K562 (cell line): ENCODE results near the gene METAP1D. TPM values are rescaled to one million over a fixed set of nuclear protein-coding genes. Genes with fewer than 3 reads are reported as not detected.

Experiments used
- ATAC-seq: fragments of 200-7000 bp; cut with Tn5 transposase; 3 replicates; pipeline ENCODE4 v1.9.1; 2020; ENCODE audit warnings: moderate library complexity
- BruUV-seq: library from RNA; stranded (reverse); fragments of 400-500 nt; replicated peaks from 2 replicates; lab custom pipeline; 2021; lab: Mats Ljungman, UMichigan
- CTCF ChIA-PET: fragments of 300-600 bp; formaldehyde crosslinking; extraction: SDS; loops from one replicate; lab custom pipeline; 2021; ENCODE audit warnings: low intra/inter-chr PET ratio; lab: Yijun Ruan, JAX
- POLR2A ChIA-PET: fragments of 300-600, 350-650 bp; sonication (Branson Sonifier 250); formaldehyde crosslinking; extraction: SDS; loops from one replicate; lab custom pipeline; 2021; ENCODE audit warnings: antibody characterized with exemption, inconsistent platforms; lab: Yijun Ruan, JAX
- DNase-seq, 4 experiments: peaks; one replicate each; pipeline versions ENCODE4 v3.0.0 to v3.0.0-alpha.2; 2011 to 2018; ENCODE audit warnings: low spot score in 3 of 4, mixed read lengths in 3 of 4; ENCODE audit errors: extremely low read depth in 1 of 4
- FAIRE-seq: peaks from 2 replicates; lab custom pipeline; 2011; peaks lifted over from hg19 to GRCh38; lab: Jason Lieb, UNC
- H2AFZ ChIP-seq: 2 replicates; pipeline ENCODE4 v1.6.0; 2011; ENCODE audit warnings: low read depth, low read length, control low read depth, inconsistent platforms
- H3K27ac ChIP-seq: fragments of 200-600 bp; 3 replicates; pipeline ENCODE4 v1.8.0; 2011; ENCODE audit warnings: low read depth, mild to moderate bottlenecking, control low read depth, inconsistent platforms, low read length, moderate library complexity, mixed read lengths; ENCODE audit errors: extremely low read depth
- H3K27me3 ChIP-seq, 2 experiments: fragments of 300-600 bp in 1 of 2; 2 replicates in 1 of 2; 3 replicates in 1 of 2; pipeline versions ENCODE4 v1.6.0 to v1.8.0; 2011; ENCODE audit warnings: inconsistent platforms in 2 of 2, low read length in 2 of 2, mild to moderate bottlenecking in 1 of 2, mixed read lengths in 1 of 2, moderate library complexity in 1 of 2; ENCODE audit not compliant: control insufficient read depth in 2 of 2, insufficient read depth in 2 of 2
- H3K36me3 ChIP-seq: fragments of 300-600 bp; 3 replicates; pipeline ENCODE4 v1.8.0; 2011; ENCODE audit warnings: mild to moderate bottlenecking, low read length, inconsistent platforms; ENCODE audit not compliant: control insufficient read depth, insufficient read depth
- H3K4me1 ChIP-seq, 2 experiments: fragments of 200-600 bp in 1 of 2; replicated peaks in 1 of 2; 2 replicates in 1 of 2; 3 replicates in 1 of 2; pipeline versions ENCODE4 v1.5.1 to v1.8.0; 2011; ENCODE audit warnings: inconsistent platforms in 2 of 2, low read length in 2 of 2, mild to moderate bottlenecking in 1 of 2, mixed read lengths in 1 of 2, moderate library complexity in 1 of 2; ENCODE audit not compliant: control insufficient read depth in 2 of 2, insufficient read depth in 2 of 2
- H3K4me2 ChIP-seq: 2 replicates; pipeline ENCODE4 v1.6.1; 2011; ENCODE audit warnings: low read length, control low read depth, inconsistent platforms, mixed read lengths; ENCODE audit not compliant: insufficient read depth
- H3K4me3 ChIP-seq: fragments of 200-600 bp; sonication (generic), shearing (Covaris generic); 2 replicates; pipeline ENCODE4 v1.5.1; 2016; ENCODE audit warnings: control low read depth, inconsistent platforms
- H3K79me2 ChIP-seq: fragments of 200-600 bp; 3 replicates; pipeline ENCODE4 v1.8.0; 2011; ENCODE audit warnings: low read length, inconsistent platforms; ENCODE audit not compliant: control insufficient read depth, insufficient read depth
- H3K9ac ChIP-seq, 2 experiments: 2 replicates each; pipeline versions ENCODE4 v1.6.0 to v1.6.1; 2011; ENCODE audit warnings: low read depth in 2 of 2, low read length in 2 of 2, control low read depth in 1 of 2, inconsistent platforms in 1 of 2, mild to moderate bottlenecking in 1 of 2, mixed read lengths in 1 of 2; ENCODE audit not compliant: insufficient read depth in 1 of 2
- H3K9me1 ChIP-seq: one replicate; pipeline ENCODE4 v1.6.0; 2011; ENCODE audit warnings: inconsistent platforms, mild to moderate bottlenecking, low read length, moderate library complexity; ENCODE audit not compliant: control insufficient read depth, insufficient read depth
- H3K9me3 ChIP-seq: replicated peaks from 2 replicates; pipeline ENCODE4 v1.5.1; 2011; ENCODE audit warnings: low read depth, low read length, inconsistent platforms; ENCODE audit not compliant: control insufficient read depth, insufficient read depth
- H4K20me1 ChIP-seq: replicated peaks from 2 replicates; pipeline ENCODE4 v1.6.1; 2011; ENCODE audit warnings: low read length, inconsistent platforms, mixed read lengths; ENCODE audit not compliant: control insufficient read depth, insufficient read depth
- ETS1 ChIP-seq: conservative IDR thresholded peaks from 2 replicates; pipeline ENCODE4 v1.6.1; 2011; ENCODE audit warnings: low read depth, mild to moderate bottlenecking, low read length; ENCODE audit not compliant: control insufficient read depth
- EWSR1 ChIP-seq: fragments of 450-650 bp; IDR thresholded peaks from 2 replicates; pipeline ENCODE4 v1.6.1; 2018; ENCODE audit warnings: borderline replicate concordance, mild to moderate bottlenecking, low read depth, moderate library complexity; ENCODE audit not compliant: partially characterized antibody
- FOXJ2 ChIP-seq: fragments of 200-800 bp; sonication (Bioruptor generic); IDR thresholded peaks from 2 replicates; pipeline ENCODE4 v1.6.1; 2016; ENCODE audit warnings: missing genetic modification characterization, missing compliant biosample characterization
- HNRNPL ChIP-seq: fragments of 200-400 bp; formaldehyde crosslinking; IDR thresholded peaks from 2 replicates; pipeline ENCODE4 v1.6.1; 2017; ENCODE audit warnings: low read depth, mild to moderate bottlenecking, low read length
- NR1H2 ChIP-seq: sonication (generic); formaldehyde crosslinking; IDR thresholded peaks from 2 replicates; pipeline ENCODE4 v1.4.0; 2020; ENCODE audit warnings: mild to moderate bottlenecking, missing genetic modification reagents
- PATZ1 ChIP-seq: fragments of 250-450 bp; sonication (Bioruptor Pico); IDR thresholded peaks from 2 replicates; pipeline ENCODE4 v1.5.0; 2020; ENCODE audit warnings: mild to moderate bottlenecking, borderline replicate concordance
- POLR2G ChIP-seq: fragments of 200-400 bp; formaldehyde crosslinking; IDR thresholded peaks from 2 replicates; pipeline ENCODE4 v1.6.1; 2017; ENCODE audit warnings: low read depth, mild to moderate bottlenecking, antibody characterized with exemption, low read length, moderate library complexity
- RBFOX2 ChIP-seq: fragments of 200-400 bp; formaldehyde crosslinking; IDR thresholded peaks from 2 replicates; pipeline ENCODE4 v1.6.1; 2017; ENCODE audit warnings: low read depth, mild to moderate bottlenecking, low read length, moderate library complexity
- SLC30A9 ChIP-seq: fragments of 250-450 bp; sonication (Bioruptor Pico); IDR thresholded peaks from 2 replicates; pipeline ENCODE4 v1.8.0; 2022; ENCODE audit warnings: mild to moderate bottlenecking, moderate library complexity
- WGBS: fragments of 100-300 bp; shearing (Covaris generic); methylation state at CpG from one replicate; pipeline ENCODE4 v1.1.6; 2016; ENCODE audit warnings: low coverage, mixed read lengths; ENCODE audit not compliant: insufficient coverage; ENCODE audit errors: missing lambda C conversion rate; 5-methylcytosine and 5-hydroxymethylcytosine counted together
- in situ Hi-C: fragments of 300-500 bp; cut with MboI; formaldehyde crosslinking; loops from 4 replicates; pipeline ENCODE4 v1.15.0; 2018; ENCODE audit warnings: inconsistent platforms, mixed read lengths
- intact Hi-C: fragments of 100-400 bp; cut with micrococcal nuclease; formaldehyde crosslinking; loops from 2 replicates; pipeline ENCODE4 v1.14.2; 2022
- polyA plus RNA-seq, 8 experiments: library from polyadenylated mRNA; depleted of rRNA in 4 of 8; stranded (reverse) in 5 of 8; unstranded in 3 of 8; fragments of >200 nt; fragmentation: Nextera tagmentation in 2 of 8; fragmentation: Illumina TruSeq in 1 of 8; extraction: Ambion mirVana in 2 of 8; extraction: Trizol in 1 of 8; gene quantifications; 2 replicates each; pipeline versions ENCODE4 v1.2.1 to v1.2.3, GENCODE V29; 2011 to 2014; ENCODE audit warnings: inconsistent platforms in 1 of 8, missing spikeins in 1 of 8
- total RNA-seq, 7 experiments: library from RNA; depleted of rRNA in 6 of 7; stranded (reverse); fragments of >200 nt in 6 of 7; fragmentation: Illumina TruSeq in 2 of 7; extraction: Trizol in 2 of 7; gene quantifications; 2 replicates each; pipeline versions ENCODE4 v1.2.1 to v1.2.3, GENCODE V29; 2011 to 2021; ENCODE audit warnings: low replicate concordance in 1 of 7
- TF ChIP-seq, protein P1 (sequence below): sonication (generic); formaldehyde crosslinking; IDR thresholded peaks from 2 replicates; pipeline ENCODE4 v1.8.1; 2023; ENCODE audit warnings: mild to moderate bottlenecking, missing genetic modification reagents

The METAP1D gene
- total and polyA plus RNA-seq, 9 of the 15 experiments (the other 6 are each of a cell fraction or from before 2014, with no cell fraction given), result 8.0 to 23.4 (median 15.7) TPM

DNA sequence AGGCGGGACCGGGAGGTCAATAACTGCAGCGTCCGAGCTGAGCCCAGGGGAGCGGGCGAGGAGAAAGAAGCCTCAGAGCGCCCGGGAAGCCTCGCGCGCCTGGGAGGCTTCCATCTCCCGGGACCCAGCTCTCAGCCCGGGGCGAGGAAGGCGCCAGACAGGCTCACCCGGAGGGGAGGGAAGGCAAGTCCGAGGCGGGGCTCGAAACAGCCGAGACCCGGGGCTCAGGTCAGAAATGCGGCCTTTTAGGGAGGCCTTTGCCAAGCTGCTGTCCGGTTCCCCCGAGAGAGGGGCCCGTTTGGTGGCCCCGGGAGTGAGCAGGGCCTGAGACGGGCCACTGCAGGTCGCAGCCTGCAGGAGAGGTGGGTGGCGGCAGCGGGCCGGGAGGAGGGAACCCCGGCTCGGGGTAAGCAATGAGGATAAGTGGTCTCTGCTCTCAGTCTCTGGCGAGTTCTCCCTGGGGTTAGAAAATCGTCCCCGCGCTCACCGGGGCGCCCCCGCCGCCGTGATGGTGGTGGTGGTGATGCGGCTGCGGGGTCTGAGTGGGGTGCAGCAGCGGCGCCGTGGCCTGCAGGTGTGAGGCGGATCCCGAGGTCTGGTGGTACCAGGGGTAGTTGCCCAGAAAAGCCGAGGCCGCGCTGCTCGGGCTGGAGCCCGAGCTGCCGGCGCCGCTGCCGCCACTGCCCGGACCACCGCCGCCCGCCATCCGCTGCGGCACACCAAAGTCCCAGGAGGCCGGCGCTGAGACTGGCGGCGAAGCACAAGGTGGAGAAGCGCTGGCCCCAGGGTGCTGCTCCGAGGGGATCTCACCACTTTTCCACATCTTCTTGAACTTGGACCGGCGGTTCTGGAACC, 100.6 kb downstream of the METAP1D start (continued):
- no peak for TF ChIP-seq PATZ1 (CRISPR knock-in tag)

GRCh38 chr2:172100935-172101820, 101.4 kb downstream of the METAP1D start:
- H3K9me3 ChIP-seq, result no peaks in the 10 kb centered on the region
- no TSS peak for BruUV-seq
- no peak for FAIRE-seq
- peak overlapping the region in 1 of 2 experiments; percentile 92; a peak in 1 of 4 replicates for H3K9ac ChIP-seq
- ChIA-PET POLR2A (interaction anchor here (1.7 kb wide), 1 partner anchor 16 kb away, joined by 6 read pairs; the partner anchor contains the start of gene DLX1), CTCF (interaction anchor here (4.4 to 5.8 kb wide), 2 partner anchors 289 to 395 kb away, joined by 42 to 74 read pairs; no protein-coding TSS in a partner anchor)
- H3K4me1 ChIP-seq, result peaks cover 23 to 68% of the 10 kb centered on the region in 2 experiments
- 96% methylated on average over 53 of the region's 54 CpGs for WGBS
- no peak for ATAC-seq
- H3K4me2 ChIP-seq, result peak overlapping the region; percentile 96; the same call in 1 of the 2 replicates
- H4K20me1 ChIP-seq, result no peaks in the 10 kb centered on the region
- peak overlapping the region; percentile 99; the same call in 1 of the 2 replicates for H2AFZ ChIP-seq
- DNase-seq, result peak in 1 of 4 experiments; percentile 3
- no peaks in the 10 kb centered on the region; a peak in 1 of 5 replicates for H3K27me3 ChIP-seq
- H3K27ac ChIP-seq, result no peak overlapping the region
- peak overlapping the region; percentile 63 for H3K4me3 ChIP-seq
- no peaks in the 10 kb centered on the region for H3K36me3 ChIP-seq
- H3K9me1 ChIP-seq, result no peaks in the 10 kb centered on the region
- in situ Hi-C loops (loop anchor here (25.0 kb wide), 1 partner anchor 1139 kb away; no protein-coding TSS in a partner anchor), intact Hi-C loops (loop anchor here (10.0 kb wide), 1 partner anchor 176 kb away; the partner anchor contains the start of gene HAT1)
- no peaks in the 10 kb centered on the region for H3K79me2 ChIP-seq
- peak; percentile 3; the same call in 1 of the 2 replicates for TF ChIP-seq RBFOX2
- no peak for TF ChIP-seq SLC30A9 (CRISPR knock-in tag)
- no peak for TF ChIP-seq EWSR1
- TF ChIP-seq HNRNPL, result no peak
- peak; percentile 51; the same call in 1 of the 2 replicates for TF ChIP-seq POLR2G
- TF ChIP-seq NR1H2 (CRISPR knock-in tag), result peak; percentile 6; the same call in 1 of the 2 replicates
- TF ChIP-seq, protein P1, sequence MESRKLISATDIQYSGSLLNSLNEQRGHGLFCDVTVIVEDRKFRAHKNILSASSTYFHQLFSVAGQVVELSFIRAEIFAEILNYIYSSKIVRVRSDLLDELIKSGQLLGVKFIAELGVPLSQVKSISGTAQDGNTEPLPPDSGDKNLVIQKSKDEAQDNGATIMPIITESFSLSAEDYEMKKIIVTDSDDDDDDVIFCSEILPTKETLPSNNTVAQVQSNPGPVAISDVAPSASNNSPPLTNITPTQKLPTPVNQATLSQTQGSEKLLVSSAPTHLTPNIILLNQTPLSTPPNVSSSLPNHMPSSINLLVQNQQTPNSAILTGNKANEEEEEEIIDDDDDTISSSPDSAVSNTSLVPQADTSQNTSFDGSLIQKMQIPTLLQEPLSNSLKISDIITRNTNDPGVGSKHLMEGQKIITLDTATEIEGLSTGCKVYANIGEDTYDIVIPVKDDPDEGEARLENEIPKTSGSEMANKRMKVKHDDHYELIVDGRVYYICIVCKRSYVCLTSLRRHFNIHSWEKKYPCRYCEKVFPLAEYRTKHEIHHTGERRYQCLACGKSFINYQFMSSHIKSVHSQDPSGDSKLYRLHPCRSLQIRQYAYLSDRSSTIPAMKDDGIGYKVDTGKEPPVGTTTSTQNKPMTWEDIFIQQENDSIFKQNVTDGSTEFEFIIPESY (CRISPR knock-in tag), result peak; percentile 94
- no peak for TF ChIP-seq ETS1
- no peak for TF ChIP-seq FOXJ2 (tag)
